Stimulated activated CD8-positive, alpha-beta memory T cell treated with anti-CD3 and anti-CD28 coated beads, Interleukin-7, amount 100 ng/mL, for 24 hours (primary cell): ENCODE data around the gene TKT.
"Not testable (repeated sequence)": the region's sequence is repeated elsewhere in the genome, so short reads cannot be mapped to it uniquely, and the experiment has no call there.

Source experiments
- DNase-seq: peaks from one replicate; pipeline ENCODE4 v3.0.0-alpha.2; 2020; ENCODE audit warnings: low read depth

Gene TKT

DNA sequence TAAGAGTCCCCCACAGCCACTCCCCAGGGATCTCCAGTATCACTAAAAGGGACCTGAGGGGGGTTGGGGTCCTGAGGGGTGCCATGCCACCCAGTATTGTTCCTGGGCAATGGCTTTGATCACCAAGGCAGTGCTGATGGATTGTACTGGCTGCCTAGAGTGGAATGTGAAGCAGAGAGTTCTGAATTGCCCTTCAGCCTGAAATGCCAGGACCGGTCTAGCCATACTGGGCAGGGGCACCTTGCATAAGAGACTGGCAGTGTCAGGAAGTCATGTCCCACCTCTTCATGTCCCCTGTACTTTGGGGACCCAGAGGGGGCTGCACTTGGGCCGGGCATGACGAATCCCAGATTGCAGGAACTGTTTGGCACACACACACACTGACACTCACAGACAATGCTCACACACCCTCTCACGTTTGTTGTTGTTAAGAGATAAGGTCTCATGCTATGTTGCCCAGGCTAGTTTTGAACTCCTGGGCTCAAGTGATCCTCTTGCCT is 4.5 kb upstream of the TKT start:
- no peak for DNase-seq

DNA sequence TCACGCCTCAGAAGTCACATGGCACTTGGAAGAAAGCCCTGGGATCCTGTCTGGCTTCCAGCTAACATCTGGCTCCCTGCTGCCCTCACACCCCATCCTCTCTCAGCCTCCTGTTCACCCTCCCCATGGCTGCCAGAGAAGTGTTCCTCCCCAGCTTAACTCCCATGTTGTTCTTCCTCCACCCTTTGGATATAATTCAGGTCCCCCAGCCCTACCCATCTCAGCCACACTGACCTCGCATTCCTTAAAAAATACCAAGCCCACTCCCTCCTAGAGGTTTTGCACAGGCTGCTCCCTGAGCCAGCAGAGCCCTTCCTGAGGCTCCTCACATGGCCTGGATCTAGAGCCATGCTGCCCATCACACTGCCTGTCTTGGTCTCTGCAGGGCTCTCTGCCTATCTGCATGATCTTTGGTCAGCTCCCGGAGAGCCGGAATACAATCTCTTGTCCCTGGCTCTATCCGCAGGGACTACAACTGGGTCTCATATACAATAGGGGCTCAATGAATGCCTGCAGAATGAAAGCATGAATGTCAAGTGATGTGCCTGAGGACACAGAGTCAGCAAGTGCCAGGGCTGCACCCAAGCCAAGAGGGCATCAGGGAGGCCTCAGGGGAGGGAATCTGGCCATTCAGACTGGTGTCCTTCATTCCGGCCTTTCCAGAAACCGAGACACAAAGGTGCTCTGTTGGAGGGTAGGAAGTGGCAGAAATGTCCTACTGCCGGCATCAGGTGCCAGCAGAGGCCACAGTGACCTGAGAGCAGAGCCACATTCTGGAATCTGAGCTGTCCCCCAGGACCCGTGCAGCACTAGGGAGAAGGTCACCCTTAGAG is 3.8 kb upstream of the TKT start:
- DNase-seq: no peak

DNA sequence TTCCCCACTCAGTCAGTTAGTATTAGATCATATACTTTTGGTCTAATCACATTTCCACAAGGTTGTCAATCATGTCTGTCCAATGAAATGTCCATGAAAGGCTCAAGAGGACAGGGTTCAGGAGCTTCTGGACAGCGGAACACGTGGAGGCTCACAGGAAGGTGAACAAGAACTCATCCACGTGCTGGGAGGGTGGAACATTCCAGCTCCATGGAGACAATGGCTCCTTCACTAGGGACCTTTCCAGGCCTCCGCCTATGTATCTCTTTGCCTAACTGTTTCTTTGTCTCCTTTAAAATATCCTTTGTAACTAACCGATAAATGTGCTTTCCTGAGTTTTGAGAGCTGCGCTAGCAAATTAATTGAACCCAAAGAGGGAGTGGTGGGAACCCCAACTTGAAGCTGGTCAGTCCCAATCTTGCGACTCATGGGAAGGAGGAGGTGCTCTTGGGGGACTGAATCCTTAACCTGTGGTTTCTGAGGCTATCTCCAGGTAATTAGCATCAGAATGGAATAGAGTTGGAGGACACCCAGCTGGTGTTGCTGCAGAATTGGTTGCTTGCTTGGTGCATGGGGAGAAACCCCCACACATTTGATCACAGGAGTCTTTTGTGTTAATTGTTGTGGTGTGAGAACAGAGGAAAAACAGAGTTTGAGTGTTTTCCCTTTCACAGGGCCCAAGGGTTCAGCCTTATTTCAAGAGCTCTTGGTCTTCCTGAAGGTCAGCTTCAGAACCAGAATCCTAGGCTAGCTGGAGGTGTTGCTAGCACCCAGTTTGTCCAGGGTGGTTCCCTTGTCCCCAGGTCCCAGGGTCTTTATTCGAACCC is 3.0 kb upstream of the TKT start:
- DNase-seq: no peak

DNA sequence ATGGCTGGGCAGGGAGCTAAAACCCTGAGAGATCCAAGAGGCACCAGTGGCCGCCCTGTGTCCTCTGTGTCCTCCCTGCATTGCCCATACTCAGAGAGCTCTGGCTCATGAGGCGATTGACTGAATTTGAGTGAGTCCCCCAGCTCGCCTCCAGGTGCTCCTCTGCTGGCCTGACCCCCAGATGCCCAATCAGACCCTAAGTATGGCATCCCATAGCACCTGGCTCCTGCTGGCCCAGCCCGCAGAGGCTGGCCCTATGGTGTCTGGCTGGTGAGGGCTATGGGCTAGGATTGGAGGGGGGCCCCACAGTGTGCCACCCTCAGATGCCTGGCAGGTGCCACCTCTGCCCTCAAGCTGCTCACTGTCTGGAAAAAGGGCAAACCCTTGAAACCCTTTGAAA is 1.6 kb upstream of the TKT start:
- DNase-seq: no peak

DNA sequence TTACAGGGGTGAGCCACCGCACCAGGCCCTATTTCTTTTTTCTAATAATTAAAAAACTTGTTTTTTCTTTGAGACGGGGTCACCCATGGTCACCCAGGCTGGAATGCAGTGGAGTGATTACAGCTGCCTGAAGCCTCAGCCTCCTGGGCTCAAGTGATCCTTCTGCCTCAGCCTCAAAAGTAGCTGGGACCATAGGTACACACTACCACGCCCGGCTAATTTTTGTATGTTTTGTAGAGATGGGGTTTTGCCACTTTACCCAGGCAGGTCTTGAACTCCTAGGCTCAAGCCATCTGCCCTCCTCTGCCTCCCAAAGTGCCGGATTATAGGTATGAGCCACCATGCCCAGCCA is 858 bp upstream of the TKT start:
- no peak for DNase-seq

DNA sequence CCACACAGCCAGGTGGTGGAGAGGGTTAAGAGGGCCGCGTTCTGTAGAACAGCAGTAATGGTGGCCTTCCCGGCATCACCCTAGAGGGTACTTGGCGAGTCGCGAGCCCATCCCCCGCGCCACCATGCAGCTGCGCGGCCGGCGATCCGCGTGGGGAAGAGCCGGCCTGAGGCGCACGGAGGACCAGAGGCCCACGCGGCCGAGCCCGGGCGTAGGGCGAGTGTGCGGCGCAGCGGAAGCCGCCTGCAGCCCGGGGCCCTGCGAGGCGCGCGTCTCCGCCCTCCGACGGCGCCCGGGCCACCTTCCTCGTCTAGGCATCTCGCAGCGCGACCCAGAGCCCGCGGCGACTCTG is 423 bp downstream of the TKT start:
- DNase-seq: peak; percentile 4

DNA sequence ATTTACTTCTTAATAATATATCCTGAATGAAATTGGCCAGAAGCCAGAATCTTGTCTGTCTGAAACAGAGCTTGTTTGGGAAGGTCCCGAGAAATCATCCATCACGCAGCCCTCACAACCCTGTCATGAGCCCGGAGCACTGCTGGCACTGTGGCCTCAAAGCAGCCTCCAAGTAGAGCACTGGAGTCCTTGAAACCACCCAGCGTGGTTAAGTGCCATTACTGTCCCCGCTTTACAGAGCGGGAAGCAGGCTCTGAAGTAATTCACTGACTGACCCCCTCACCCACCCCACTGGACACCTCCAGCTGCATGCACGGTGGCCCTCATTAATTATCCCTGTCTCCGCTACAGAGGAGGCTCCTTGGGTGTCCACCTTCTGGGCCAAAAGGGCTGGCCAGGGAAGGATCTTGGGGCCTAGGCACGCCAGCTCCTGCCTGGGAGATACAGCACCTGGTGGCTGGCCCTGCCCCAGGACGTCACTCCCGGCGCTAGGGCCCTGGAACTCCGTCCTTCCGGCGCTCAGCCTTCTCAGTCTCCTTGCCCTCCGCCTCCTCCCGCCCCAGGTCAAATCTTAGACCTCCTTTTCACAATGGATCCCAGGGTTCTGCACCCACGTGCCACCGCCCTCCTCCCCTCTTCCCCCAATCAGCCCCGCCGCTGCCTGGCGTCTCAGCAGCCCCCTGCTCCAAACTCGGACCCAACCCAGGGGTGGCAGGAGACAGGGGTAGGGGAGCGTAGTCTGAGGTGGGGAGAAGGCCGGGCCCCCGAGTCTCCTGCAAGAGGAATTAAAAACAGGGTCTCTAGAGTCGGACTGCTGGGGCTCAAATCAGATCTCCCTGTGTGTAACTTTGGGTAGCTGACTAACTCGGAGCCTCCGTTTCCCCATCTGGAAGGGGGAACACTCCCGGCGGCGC is 1.1 kb downstream of the TKT start:
- DNase-seq: peak; percentile 16

DNA sequence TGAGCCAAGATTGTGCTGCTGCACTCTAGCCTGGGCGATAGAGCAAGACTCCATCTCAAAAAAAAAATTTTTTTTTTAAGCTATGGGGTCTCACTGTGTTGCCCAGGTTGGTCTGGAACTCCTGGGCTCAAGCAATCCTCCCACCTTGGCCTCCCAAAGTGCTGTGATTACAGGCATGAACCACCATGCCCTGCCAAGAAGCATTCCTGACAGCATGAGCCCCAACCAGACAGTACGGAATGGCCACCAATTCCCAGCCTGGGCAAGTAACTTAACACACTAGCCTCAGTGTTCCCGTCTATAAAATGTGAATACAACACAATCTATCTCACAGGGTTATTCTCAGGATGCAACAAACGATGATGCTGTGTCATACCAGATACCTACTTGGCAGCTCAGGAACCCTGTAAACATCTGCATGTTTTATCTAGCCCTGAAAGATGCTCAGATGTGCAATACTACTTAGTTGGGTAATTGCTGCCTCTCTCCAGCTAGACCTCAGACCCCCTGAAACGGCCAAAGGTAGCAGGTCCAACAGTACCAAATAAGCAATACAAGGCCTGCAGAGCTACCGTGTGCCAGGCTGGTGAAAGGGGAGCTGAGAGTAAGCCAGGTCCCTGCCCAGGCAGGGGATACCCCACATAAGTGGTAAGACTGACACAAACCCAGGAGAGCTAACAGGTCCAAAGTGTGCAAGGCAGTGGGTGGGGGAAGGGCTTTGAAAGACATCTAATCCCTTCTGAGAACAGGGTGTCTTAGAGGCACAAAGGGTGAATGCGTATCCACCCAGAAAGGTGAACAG is 1.9 kb downstream of the TKT start:
- DNase-seq: no peak

DNA sequence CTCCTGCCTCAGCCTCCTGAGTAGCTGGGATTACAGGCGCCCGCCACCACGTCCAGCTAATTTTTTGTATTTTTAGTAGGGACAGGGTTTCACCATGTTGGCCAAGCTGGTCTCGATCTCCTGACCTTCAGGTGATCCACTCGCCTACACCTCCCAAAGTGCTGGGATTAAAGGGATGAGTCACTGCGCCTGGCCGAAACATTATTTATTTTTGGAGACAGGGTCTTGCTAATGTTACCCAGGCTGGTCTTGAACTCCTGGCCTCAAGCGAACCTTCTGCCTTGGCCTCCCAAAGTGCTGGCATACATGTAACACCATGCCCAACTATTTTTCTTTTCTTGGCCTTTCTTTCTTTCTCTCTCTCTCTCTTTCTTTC is 2.9 kb downstream of the TKT start:
- not testable (repeated sequence) for DNase-seq

DNA sequence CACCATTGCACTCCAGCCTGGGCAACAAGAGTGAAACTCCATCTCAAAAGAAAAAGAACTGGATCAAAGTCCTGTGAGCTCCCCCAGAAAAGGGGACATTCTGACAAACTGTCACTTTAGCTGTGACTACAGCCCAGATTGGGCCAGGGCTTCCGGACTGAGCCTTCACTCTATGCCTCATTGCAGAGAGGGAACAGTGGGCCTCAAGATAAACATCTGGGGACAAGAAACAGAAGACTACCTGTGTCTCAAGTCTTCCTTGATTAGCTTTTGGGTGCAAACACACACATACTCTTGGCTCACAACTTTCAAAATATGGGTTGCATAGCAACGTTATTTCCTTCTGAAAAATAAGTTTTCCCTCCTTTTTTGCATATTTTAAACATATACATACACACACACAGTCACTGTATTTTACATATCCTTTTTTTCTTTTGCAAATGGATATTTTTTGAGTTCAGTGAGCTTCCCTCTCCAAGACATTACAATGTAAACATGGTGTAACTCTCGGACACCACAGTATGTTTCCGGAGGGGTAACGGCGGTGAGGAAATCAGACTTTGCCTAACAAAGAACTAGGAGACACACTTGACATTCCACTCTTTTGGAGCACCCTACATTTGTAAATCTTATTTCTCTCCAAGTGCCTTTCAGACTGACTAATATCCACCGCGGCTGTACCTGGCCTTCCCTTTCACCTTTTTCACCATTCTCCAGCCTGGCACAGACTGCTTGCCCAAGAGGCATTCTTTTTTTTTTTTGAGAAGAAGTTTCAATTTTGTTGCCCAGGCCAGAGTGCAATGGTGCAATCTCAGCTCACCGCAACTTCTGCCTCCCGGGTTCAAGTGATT is 3.5 kb downstream of the TKT start:
- DNase-seq: no peak

DNA sequence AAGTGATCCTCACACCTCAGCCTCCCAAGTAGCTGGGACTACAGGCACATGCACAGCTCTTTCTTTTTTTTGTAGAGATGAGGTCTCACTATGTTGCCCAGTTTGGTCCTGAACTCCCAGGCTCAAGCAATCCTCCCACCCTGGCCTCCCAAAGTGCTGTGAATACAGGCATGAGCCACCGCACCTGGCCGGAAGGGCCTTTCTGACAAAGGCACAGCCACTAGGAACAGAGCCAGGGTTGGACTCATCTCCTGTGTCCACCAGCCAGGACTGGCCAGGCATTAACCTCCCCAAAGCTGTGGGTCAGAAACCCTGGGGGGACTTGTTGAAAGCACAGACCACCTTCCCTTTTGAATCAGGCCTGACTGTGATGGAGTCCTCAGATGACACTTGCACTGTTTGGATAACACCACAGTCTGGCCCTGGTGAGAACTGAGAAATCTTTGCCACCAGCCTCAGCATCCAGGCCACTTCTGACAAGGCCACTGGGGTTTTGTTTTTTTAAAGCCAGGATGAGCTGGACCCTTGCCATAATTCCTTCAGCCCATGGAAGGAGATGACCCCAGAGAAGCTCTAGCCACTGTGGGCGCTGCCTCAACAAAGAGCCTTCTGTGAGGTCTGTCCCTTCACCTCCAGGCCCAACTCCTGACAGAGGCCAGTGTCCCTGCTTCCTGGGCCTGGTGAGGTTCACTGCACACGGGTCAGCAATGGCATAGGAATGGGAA is 4.8 kb downstream of the TKT start:
- no peak for DNase-seq

DNA sequence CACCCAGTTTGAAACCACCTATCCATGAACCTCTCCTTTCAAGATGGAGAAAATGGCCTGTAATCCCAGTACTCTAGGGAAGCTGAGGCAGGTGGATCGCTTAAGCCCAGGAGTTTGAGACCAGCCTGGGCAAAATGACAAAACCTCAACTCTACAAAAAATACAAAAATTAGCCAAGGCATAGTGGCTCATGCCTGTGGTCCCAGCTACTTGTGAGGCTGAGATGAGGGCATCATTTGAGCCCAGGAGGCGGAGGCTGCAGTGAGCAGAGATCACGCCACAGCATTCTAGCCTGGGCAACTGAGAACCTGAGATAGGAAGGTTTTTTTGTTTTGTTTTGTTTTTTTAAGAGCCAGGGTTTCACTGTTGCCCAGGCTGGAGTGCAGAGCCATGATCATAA is 5.4 kb downstream of the TKT start:
- DNase-seq: no peak

DNA sequence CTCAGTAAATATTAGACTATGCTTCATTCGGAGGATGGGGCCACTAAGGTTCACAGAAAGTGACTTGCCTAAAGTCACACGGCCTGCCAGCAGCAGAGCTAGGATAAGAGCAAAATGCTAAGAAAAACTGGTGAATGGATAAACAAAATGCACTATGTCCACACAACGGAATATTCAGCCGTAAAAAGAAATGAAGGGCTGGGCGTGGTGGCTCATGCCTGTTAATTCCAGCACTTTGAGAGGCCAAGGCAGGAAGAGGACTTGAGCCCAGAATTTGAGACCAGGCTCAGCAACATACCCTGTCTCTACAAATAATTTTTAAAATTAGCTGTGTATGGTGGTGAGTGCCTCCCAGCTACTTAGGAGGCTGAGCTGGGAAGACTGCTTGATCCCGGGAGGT is 7.7 kb downstream of the TKT start:
- no peak for DNase-seq

DNA sequence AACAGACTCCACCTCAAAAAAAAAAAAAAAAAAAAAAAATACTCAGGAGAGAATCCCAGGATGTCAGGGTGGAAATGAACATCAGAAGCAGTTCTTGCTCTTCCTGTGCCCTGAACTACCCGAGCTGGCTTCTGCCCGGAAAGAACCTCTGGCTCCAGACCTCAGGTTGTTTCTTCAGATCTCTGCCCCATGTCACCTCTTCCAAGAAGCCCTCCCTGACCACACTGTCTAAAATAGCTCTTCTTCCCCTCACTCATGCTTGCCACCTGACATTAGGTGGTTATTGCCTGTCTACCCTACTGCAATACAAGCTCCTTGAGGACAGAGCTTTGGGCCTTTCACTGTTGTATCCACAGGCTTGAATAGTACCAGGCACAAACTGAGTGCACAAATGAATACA is 8.2 kb downstream of the TKT start:
- DNase-seq: no peak

DNA sequence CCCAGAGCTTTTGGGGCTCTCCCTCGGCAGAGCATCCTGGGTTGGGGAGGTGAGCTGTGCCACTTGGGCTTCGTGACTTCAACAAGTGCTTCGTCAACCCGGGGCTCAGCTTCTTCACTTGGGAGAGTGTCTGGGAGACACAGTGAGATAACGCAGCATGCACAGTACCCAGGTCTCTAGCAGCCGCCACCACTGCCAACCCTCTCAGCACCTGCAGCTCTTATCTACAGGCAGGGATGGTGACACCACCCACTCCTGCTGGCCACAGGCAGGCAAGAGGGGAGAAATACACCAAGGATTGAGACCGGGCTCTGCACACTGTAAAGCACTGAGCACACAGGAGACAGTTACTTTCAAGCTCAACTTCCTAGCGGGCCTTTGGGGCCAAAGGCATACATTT is 11.6 kb downstream of the TKT start:
- DNase-seq: no peak

DNA sequence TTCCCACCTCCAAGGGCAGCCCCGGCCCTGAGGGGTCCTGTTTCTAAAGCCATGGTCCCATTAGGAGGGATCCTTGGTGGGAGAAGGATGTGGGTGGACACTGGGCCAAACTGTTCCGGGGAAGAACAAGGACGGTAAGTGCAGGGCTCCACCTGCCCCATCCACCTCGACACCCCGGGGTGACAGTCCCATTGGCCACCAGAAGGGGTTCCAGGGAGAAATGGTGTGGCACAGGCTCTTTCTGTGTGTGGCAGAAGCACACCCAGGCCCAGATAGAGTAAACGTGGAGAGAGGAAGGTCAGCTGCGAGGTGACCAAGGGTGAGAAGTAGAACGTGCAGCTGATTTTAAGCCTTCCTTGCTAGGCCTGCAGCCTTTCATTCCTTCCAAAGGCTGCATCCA is 12.0 kb downstream of the TKT start:
- DNase-seq: no peak

DNA sequence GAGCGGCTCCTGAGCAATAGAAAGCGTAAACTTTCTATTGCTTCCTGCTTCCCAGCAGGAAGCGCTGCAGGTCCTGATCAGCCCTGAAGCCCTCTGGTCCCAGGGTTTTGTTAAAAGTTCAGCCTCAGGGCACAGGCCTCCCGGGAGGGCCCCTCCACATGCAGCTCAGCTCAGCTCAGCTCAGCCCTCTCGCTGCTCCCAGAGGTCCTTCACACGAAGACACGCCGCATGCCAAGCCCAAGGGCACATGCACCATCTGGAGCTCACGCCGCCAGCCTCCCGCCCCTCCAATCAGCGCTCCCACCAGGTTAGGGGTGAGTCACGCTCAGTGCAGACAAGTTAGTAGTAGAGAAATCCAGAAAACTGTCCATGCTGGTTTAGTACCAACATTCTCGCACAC is 12.7 kb downstream of the TKT start:
- DNase-seq: no peak

DNA sequence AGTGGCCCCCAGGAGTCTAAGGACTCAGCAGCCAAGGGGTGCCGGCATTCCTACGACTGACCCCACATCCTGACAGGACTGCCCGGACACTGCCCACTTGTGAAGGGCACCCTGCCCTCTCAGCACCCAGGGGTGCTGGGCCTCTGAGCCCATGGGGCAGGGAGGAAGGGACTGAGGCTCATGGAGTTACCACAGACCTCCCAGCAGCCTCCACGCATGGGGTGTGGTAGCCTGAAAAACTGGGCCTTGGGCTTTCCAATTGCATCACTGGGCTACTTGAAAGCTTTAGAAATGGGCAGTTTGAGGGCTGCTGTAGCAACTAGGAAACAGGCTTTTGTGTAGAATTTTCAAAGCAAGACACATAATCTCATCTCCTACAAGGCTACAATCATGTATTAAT is 13.2 kb downstream of the TKT start:
- DNase-seq: no peak

DNA sequence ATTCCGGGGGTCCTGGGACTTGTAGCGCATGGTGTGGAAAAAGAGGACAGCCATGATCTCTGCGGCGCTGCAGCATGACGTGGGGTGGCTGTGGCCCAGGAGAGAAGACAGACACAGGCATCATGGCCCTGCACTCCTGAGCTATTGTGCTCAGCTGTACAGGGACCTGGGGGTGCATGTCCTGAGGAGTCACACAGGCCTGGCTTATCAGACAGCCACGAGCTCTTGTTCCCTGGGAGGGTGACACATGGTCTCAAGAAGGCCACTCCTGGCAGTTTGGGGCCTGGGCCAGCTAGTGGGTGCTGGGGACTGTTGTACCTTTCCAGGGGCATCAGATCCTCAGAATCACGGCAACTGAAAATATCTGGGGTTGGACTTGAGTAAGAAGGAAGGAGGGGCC is 13.7 kb downstream of the TKT start:
- no peak for DNase-seq
